Glomerular visceral epithelial cell (primary cell): ENCODE data around the gene NYNRIN.
"Not testable (repeated sequence)": the region's sequence is repeated elsewhere in the genome, so short reads cannot be mapped to it uniquely, and the experiment has no call there.

Experiments used
- DNase-seq: peaks from one replicate; pipeline ENCODE4 v3.0.0-alpha.2; 2016; ENCODE audit errors: extremely low spot score

Gene NYNRIN

GRCh38 chr14:24398653-24399446 lies at the start of gene NYNRIN:
NYNRIN (plus strand) TSS chr14:24399003; CDS start chr14:24399247, 244 bp downstream.
- no peak for DNase-seq

GRCh38 chr14:24349742-24350141 lies 49.1 kb upstream of the NYNRIN start:
- DNase-seq, result no peak

- no peak for DNase-seq
Observed at GRCh38 chr14:24351517-24351916, 47.3 kb upstream of the NYNRIN start.

- no peak for DNase-seq
Observed at GRCh38 chr14:24353559-24354481, 45.0 kb upstream of the NYNRIN start.

- DNase-seq, result not testable (repeated sequence)
Observed at GRCh38 chr14:24354482-24354825, 44.3 kb upstream of the NYNRIN start.

GRCh38 chr14:24355009-24355408 lies 43.8 kb upstream of the NYNRIN start:
- no peak for DNase-seq

DNA sequence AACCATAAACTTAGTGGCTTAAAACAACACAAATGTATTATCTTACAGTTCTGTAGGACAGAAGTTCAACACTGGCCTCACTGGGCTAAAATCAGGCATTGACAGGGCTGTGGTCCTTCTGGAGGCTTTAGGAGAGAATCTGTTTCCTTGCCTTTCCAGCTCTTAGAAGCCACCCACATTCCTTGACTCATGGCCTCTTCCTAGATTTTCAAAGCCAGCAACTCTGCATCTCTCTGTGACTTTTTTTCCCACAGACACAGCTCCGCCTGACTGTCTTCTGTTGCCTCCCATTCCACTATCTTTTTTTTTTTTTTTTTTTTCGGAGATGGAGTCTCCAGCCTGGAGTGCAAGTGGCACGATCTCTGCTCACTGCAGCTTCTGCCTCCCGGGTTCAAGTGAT lies 42.6 kb upstream of the NYNRIN start:
- DNase-seq, result no peak

DNA sequence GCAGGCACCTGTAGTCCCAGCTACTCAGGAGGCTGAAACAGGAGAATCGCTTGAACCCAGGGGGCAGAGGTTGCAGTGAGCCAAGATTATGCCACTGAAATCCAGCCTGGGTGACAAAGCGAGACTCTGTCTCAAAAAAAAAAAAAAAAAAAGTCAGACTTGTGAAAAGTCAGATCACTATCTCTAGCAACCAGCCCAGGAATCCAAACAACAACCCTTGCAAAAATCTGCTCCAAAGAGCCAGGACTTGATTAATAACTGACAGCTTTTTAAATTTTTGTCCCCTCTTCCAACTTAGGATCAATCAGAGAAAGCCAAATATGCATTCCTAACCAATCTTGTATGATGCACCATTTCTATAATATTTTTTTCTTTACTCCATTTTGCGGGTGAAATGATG lies 38.5 kb upstream of the NYNRIN start:
- no peak for DNase-seq

GRCh38 chr14:24361326-24361725 lies 37.5 kb upstream of the NYNRIN start:
- no peak for DNase-seq

DNA sequence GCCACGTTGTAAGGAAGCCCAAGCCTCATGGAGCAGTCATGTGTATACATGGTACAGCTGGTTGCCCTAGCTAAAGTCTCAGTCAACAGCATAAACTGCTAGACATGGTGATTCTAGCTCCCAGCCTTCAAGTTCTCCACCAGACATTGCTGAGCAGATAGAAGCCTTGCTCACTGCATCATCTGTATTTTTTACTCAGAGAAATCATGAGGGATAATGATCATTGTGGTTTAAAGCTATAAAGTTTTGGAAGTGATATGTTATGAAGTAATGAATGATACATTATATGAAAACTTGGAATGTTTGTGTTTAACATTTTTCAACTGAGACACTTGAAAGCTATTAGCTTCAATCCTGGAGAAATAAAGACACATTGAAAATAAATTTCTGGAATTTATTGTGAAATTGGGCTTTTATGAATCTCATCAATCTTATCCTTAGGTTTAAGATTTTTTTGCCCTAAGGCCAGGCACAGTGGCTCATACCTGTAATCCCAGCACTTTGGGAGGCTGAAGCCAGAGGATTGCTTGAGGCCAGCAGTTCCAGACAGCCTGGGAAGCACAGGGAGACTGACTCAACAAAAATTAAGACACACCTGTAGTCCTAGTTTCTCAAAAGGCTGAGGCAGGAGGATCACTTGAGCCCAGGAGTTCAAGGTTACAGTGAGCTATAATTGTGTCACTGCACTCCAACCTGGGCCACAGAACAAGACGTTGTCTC lies 36.4 kb upstream of the NYNRIN start:
- no peak for DNase-seq

DNA sequence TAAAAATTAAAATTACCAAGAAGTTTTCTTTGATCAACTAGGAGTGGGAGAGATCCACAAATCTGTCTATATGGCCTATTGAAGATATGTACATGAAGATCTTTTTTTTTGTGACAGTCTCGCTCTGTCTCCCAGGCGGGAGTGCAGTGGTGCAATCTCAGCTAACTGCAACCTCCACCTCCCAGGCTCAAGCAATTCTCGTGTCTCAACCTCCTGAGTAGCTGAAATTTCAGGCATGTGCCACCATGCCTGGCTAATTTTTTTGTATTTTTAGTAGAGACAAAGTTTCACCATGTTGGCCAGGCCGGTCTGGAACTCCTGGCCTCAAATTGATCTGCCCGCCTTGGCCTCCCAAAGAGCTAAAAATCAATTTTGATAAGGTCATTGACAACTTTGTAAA lies 35.4 kb upstream of the NYNRIN start:
- DNase-seq, result no peak

DNA sequence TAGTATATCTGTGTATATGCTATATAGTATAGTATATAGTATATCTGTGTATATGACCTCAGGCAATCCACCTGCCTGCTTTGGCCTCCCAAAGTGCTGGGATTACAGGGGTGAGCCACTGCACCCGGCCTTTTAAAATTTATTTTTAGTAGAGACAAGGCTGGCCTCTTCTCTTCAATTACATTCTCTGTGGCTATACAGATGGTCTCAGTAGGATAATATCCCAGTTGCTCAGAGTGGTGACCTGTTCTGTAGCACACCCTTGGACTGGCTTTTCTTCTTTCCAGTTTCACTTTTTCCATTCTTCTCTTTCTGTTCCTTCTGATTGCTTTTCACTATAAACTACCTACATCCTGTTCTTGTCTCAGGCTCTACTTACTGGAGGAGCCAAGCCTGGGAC lies 34.0 kb upstream of the NYNRIN start:
- DNase-seq, result no peak

- peak; percentile 72 for DNase-seq
Observed at GRCh38 chr14:24365600-24366412, 33.0 kb upstream of the NYNRIN start.

GRCh38 chr14:24366413-24366720 lies 32.4 kb upstream of the NYNRIN start:
- no peak for DNase-seq

DNA sequence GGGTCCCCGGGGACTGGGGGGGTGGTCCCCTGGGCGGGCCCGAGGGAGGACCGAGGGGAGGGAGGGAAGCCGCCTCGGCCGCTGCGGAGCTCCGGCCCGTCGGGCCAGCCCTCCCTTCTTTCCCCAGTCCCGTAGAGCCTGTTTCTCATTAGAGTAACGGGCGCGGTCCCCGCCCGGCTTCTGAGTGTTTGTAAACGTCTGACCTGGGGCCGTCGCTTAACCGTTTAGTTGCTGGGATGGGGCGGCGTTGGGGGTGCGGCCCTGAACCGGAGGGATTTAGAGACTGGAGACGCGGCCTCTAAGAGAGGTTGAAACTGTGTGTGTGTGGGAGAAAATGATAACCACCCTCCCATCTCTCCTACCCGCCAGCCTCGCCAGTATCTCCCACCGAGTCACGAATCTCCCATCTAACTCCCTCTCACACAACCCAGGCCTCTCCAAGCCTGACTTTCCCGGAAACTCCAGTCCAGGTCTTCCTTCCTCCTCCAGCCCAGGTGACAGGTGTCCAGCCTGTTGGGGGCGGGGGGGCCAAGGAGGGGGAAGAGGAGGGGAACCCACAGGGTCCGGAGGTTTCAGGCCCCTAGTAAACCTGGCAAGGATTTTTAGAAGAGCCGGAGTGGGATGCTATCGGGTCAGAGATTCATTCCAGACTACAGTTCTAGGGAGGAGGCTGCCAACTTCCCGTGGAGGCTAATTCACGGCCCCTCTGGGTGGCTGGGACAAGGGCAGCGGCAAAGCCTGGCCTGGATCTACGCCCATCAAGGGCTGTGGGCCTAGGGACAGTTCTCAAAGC lies 31.9 kb upstream of the NYNRIN start:
- peak; percentile 54 for DNase-seq

GRCh38 chr14:24367514-24368211 lies 31.1 kb upstream of the NYNRIN start, which contains the start of gene NFATC4:
NFATC4 (plus strand) TSS chr14:24368184; CDS start chr14:24368341, 157 bp downstream.
- no peak for DNase-seq

GRCh38 chr14:24368212-24368561 lies 30.6 kb upstream of the NYNRIN start:
- no peak for DNase-seq

DNA sequence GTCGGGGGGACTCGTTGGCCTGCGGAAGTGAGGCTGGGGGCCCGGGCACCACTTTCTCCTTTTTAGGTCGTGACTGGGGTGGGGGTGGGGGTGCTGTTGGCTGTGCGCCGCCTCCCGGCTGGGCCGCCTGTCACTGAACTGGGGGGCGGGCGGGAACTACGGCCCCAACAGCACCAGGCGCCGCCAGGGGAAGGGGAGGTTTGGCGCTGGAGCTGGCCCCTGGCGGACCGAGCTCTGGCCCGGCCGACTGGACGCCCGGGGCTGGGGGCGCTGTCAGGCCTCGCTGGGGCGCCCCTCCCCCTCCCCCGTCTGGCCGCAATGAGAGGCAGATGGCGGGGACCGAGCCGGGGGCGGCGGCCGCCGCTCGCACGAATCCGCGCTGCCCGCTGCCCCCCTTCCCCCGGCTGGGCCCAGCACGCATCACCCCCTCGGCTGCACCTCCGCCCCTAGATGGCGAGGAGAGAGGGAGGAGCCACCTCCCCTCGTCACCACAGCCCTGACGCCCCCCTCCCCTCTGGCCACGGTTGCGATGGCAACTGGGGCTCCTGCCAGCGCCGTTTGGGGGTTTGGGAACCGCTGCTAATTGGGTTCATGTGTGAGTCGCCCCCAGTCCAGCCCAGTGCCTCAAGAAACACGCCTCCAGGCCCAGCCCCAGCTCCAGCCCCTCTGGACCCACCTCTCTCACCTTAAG lies 30.1 kb upstream of the NYNRIN start:
- DNase-seq, result no peak

DNA sequence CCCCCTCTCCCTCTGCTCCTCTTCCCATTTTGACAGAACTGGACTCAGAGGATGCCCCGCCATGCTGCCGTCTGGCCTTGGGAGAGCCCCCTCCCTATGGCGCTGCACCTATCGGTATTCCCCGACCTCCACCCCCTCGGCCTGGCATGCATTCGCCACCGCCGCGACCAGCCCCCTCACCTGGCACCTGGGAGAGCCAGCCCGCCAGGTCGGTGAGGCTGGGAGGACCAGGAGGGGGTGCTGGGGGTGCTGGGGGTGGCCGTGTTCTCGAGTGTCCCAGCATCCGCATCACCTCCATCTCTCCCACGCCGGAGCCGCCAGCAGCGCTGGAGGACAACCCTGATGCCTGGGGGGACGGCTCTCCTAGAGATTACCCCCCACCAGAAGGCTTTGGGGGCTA lies 29.3 kb upstream of the NYNRIN start:
- no peak for DNase-seq
